Breast epithelium (tissue), 4 donors: ENCODE measurements around the gene DNHD1. TPM values are rescaled to one million over a fixed set of nuclear protein-coding genes. Genes with fewer than 3 reads are reported as not detected.

Source experiments
- DNase-seq, 2 donors: peaks; one replicate each; pipeline ENCODE4 v3.0.0-alpha.2; 2019; ENCODE audit warnings: low spot score in 2 of 2
- H3K27ac ChIP-seq, 2 donors: fragments of 200-600 bp; sonication (generic) in 1 of 2; one replicate each; pipeline ENCODE4 v1.5.1; 2016 to 2019; ENCODE audit warnings: mild to moderate bottlenecking in 1 of 2
- H3K27me3 ChIP-seq, 2 donors: fragments of 200-600 bp; sonication (generic) in 1 of 2; one replicate each; pipeline versions ENCODE4 v1.5.1 to v1.6.0; 2017 to 2019; ENCODE audit warnings: control low read depth in 1 of 2, mild to moderate bottlenecking in 1 of 2
- H3K36me3 ChIP-seq: fragments of 200-600 bp; one replicate; pipeline ENCODE4 v1.5.1; 2019
- H3K4me1 ChIP-seq, 2 donors: fragments of 200-600 bp; sonication (generic); one replicate each; pipeline ENCODE4 v1.5.1; 2016 to 2019; ENCODE audit warnings: control low read depth in 1 of 2
- H3K4me3 ChIP-seq, 3 donors: fragments of 200-600 bp; sonication (generic); 1 replicate in 2 of 3; 2 replicates in 1 of 3; pipeline ENCODE4 v1.5.1; 2016 to 2019; ENCODE audit warnings: mild to moderate bottlenecking in 3 of 3, moderate library complexity in 2 of 3
- H3K9me3 ChIP-seq, 2 donors: fragments of 200-600 bp; sonication (generic) in 1 of 2; one replicate each; pipeline ENCODE4 v1.5.1; 2016 to 2019; ENCODE audit warnings: control low read depth in 1 of 2
- CTCF ChIP-seq, 3 donors: fragments of 450-650 bp; IDR thresholded peaks; one replicate each; pipeline ENCODE4 v1.5.1; 2016 to 2017; ENCODE audit warnings: antibody characterized with exemption in 3 of 3, mild to moderate bottlenecking in 3 of 3, moderate library complexity in 3 of 3
- POLR2A ChIP-seq: fragments of 450-650 bp; IDR thresholded peaks from one replicate; pipeline ENCODE4 v1.6.1; 2016; ENCODE audit warnings: antibody characterized with exemption, mild to moderate bottlenecking, moderate library complexity
- POLR2AphosphoS5 ChIP-seq, 3 donors: sonication (generic); formaldehyde crosslinking; IDR thresholded peaks; one replicate each; pipeline ENCODE4 v1.6.1; 2017; ENCODE audit warnings: antibody characterized with exemption in 3 of 3
- intact Hi-C: fragments of 100-400 bp; cut with DNase I; formaldehyde crosslinking; loops from one replicate; pipeline ENCODE4 v1.15.1; 2023; ENCODE audit warnings: low total_unique reads
- total RNA-seq, 3 donors: library from RNA; depleted of rRNA; stranded (reverse); fragments of >200 nt; gene quantifications; one replicate each; pipeline ENCODE4 v1.1.0, GENCODE V29; 2016

Gene DNHD1
- total RNA-seq, 3 donors from 2014 or later: 12.3 to 21.6 (median 14.9) TPM

GRCh38 chr11:6574816-6575715 is 78.0 kb downstream of the DNHD1 start:
- H3K36me3 ChIP-seq: no peaks in the 10 kb centered on the region
- H3K27ac ChIP-seq: no peak overlapping the region
- no peaks in the 10 kb centered on the region for H3K9me3 ChIP-seq
- TF ChIP-seq POLR2A (no peak), CTCF (IDR thresholded peaks at IDR 0.05) (no peak), POLR2AphosphoS5 (IDR thresholded peaks at IDR 0.05) (no peak)
- DNase-seq: no peak
- H3K27me3 ChIP-seq: no peaks in the 10 kb centered on the region
- intact Hi-C loops: no loop called here
- H3K4me1 ChIP-seq: peaks cover 0 to 5% of the 10 kb centered on the region in 2 donors
- no peak overlapping the region for H3K4me3 ChIP-seq

- Histone ChIP-seq H3K4me3 (no peak overlapping the region), H3K4me1 (peaks cover 0 to 5% of the 10 kb centered on the region in 2 donors), H3K27ac (peak overlapping the region; percentile 64 to 67), H3K9me3 (no peaks in the 10 kb centered on the region), H3K36me3 (no peaks in the 10 kb centered on the region), H3K27me3 (no peaks in the 10 kb centered on the region)
- DNase-seq: no peak
- intact Hi-C loops: no loop called here
- TF ChIP-seq CTCF (IDR thresholded peaks at IDR 0.05) (no peak), POLR2AphosphoS5 (IDR thresholded peaks at IDR 0.05) (no peak), POLR2A (no peak)
Measured at GRCh38 chr11:6576471-6577373, 79.6 kb downstream of the DNHD1 start.

GRCh38 chr11:6578134-6578533 is 81.1 kb downstream of the DNHD1 start:
- TF ChIP-seq POLR2A (no peak), POLR2AphosphoS5 (IDR thresholded peaks at IDR 0.05) (no peak), CTCF (IDR thresholded peaks at IDR 0.05) (no peak)
- Histone ChIP-seq H3K27ac (no peak overlapping the region), H3K4me1 (peaks cover 0 to 5% of the 10 kb centered on the region in 2 donors), H3K9me3 (peaks cover 0 to 3% of the 10 kb centered on the region in 2 donors), H3K36me3 (no peaks in the 10 kb centered on the region), H3K4me3 (no peak overlapping the region), H3K27me3 (no peaks in the 10 kb centered on the region)
- no peak for DNase-seq
- intact Hi-C loops: no loop called here

GRCh38 chr11:6579681-6580080 is 82.6 kb downstream of the DNHD1 start:
- DNase-seq: no peak
- Histone ChIP-seq H3K4me3 (no peak overlapping the region), H3K9me3 (peaks cover 8% of the 10 kb centered on the region in 2 donors), H3K27ac (no peak overlapping the region), H3K4me1 (peaks cover 0 to 5% of the 10 kb centered on the region in 2 donors), H3K36me3 (no peaks in the 10 kb centered on the region), H3K27me3 (no peaks in the 10 kb centered on the region)
- intact Hi-C loops: no loop called here
- TF ChIP-seq POLR2AphosphoS5 (IDR thresholded peaks at IDR 0.05) (no peak), POLR2A (no peak), CTCF (IDR thresholded peaks at IDR 0.05) (no peak)
